NB4 (cell line): ENCODE measurements around the gene CASQ2.

Experiments used
- DNase-seq: peaks from one replicate; pipeline ENCODE4 v3.0.0; 2010; ENCODE audit warnings: low read depth
- H3K4me3 ChIP-seq: one replicate; pipeline ENCODE4 v1.5.1; 2011; ENCODE audit warnings: mild to moderate bottlenecking, low read depth, low read length, moderate library complexity
- MYC ChIP-seq: IDR thresholded peaks from 2 replicates; pipeline ENCODE4 v1.6.1; 2011; ENCODE audit warnings: low read depth, low read length
- POLR2A ChIP-seq: IDR thresholded peaks from 2 replicates; pipeline ENCODE4 v1.6.1; 2011; ENCODE audit warnings: mild to moderate bottlenecking; ENCODE audit not compliant: insufficient read length; ENCODE audit errors: extremely low read depth
- TF ChIP-seq, protein P1 (sequence below): IDR thresholded peaks from one replicate; pipeline ENCODE4 v1.5.1; 2012; ENCODE audit warnings: low read depth, low read length
- TF ChIP-seq, protein P2 (sequence below): IDR thresholded peaks from 2 replicates; pipeline ENCODE4 v1.6.1; 2011; ENCODE audit warnings: low read depth, low read length

Gene CASQ2

DNA sequence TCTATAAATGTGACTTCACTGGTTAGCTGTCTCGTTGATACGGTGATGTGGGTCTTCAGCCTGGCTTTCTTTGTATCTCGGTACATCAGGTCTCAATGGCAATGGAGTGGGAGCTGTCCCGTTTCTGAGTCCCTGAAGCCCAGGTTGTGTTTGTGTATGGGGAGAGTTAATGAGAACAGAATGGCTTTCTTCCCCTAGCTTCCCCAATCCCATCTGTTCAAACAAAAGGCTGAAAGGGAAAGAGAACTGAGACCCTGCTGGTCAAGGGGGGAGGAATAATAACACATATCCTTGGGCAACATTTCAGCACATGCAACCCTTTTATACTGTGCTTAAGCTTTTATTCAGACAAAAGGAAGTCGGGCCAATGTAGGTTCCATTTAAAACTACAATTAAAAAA is 28.4 kb upstream of the CASQ2 start:
- H3K4me3 ChIP-seq = no peak overlapping the region
- TF ChIP-seq POLR2A (no peak), MYC (no peak)
- TF ChIP-seq, protein P1, sequence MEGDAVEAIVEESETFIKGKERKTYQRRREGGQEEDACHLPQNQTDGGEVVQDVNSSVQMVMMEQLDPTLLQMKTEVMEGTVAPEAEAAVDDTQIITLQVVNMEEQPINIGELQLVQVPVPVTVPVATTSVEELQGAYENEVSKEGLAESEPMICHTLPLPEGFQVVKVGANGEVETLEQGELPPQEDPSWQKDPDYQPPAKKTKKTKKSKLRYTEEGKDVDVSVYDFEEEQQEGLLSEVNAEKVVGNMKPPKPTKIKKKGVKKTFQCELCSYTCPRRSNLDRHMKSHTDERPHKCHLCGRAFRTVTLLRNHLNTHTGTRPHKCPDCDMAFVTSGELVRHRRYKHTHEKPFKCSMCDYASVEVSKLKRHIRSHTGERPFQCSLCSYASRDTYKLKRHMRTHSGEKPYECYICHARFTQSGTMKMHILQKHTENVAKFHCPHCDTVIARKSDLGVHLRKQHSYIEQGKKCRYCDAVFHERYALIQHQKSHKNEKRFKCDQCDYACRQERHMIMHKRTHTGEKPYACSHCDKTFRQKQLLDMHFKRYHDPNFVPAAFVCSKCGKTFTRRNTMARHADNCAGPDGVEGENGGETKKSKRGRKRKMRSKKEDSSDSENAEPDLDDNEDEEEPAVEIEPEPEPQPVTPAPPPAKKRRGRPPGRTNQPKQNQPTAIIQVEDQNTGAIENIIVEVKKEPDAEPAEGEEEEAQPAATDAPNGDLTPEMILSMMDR = no peak
- TF ChIP-seq, protein P2, sequence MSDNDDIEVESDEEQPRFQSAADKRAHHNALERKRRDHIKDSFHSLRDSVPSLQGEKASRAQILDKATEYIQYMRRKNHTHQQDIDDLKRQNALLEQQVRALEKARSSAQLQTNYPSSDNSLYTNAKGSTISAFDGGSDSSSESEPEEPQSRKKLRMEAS = no peak
- DNase-seq = no peak

DNA sequence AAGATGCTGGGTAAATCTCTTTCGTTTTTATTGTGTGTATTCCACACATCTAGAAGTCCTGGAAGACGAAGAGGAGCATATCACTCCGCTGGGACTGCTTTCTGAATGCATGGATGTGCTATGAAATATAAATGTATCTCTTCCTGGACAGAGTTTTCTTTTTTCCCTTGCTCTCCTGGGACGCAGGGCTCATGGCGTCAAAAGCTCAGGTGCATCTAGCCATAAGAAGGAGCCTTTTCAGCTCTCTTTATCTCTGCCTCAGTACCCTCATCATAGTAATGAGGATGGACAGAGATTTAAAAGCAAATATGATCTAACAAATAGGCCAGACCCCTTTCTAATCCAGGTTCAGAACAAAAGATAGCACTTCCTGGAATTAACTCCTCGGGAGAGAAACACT is 27.5 kb upstream of the CASQ2 start:
- TF ChIP-seq, protein P2 = no peak
- TF ChIP-seq MYC (no peak), POLR2A (no peak)
- TF ChIP-seq, protein P1 = no peak
- no peak for DNase-seq

DNA sequence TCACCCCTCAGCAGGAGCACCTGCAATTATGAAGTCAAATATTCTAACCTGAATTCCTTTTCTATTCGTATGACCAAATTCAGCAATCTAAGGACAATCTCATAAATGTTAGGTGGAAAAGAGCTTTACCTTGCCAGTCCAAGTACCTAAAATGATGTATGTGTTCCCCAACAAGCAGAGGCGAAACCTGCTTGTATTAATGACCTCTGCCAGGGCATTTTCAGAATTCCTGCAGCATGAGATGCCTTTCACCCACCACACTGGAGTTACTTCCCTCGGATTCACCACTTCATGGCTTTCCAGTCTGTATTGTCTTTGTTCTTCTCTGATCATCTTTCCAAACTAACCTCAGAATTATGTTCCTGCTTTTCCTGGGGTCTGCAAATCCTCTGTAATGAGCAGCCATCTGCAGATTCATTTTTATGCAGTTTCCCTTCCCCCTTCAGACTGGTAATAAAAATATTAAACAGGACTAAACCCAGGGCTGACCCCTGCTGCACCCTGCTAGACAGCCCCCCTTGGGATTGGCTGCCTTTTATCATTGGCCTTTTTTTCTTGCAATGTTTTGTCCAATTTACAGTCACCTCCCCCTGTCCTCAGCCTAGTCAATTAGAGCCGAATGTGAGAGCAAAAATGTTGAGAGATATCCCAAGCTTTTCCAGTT is 26.6 kb upstream of the CASQ2 start:
- no peak for TF ChIP-seq POLR2A
- no peak for TF ChIP-seq MYC
- TF ChIP-seq, protein P1 = no peak
- TF ChIP-seq, protein P2 = no peak
- DNase-seq = no peak
- no peak overlapping the region for H3K4me3 ChIP-seq

More for the DNA sequence above, 27.5 kb upstream of the CASQ2 start:
- no peak overlapping the region for H3K4me3 ChIP-seq

DNA sequence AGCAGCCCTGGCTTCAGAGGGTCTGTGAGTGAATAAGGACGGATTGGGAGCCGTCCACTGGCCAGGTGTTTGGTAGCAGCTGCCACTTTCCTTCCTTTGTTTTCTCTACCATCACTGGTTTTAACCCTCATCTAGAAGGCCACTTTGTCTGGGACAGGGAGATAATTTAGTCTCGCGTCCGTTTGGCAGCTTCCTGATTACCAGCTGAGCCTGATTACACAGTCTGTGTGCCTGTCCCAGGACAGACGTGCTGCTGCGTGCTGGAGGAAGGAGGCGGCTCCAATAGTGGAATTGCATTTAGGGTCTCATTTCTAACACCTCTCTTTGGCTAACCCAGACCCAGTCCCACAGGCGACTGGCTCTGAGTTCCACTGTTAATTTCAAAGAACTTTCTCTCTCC is 24.6 kb upstream of the CASQ2 start:
- H3K4me3 ChIP-seq = no peak overlapping the region
- TF ChIP-seq POLR2A (no peak), MYC (no peak)
- TF ChIP-seq, protein P1 = no peak
- TF ChIP-seq, protein P2 = no peak
- DNase-seq = no peak

DNA sequence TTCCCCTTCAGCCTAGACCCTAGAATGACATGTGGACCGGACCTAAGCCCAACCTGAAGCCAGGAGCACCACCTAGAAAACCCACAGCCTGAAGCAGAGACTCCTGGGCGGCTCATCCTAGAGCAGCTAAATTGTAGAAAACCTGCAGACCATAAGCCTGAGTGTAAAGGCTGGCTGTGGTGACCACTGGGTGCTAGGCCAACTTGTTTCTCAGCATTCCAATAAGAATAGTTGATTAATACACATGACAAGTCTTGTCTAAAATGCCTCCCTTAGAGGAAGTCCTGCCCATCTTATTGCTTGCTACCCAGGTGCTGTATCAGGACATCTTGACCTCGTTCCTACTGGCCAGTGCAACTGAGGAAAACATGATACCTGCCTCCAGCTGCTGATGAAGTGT is 23.3 kb upstream of the CASQ2 start:
- no peak for TF ChIP-seq MYC
- TF ChIP-seq, protein P2 = no peak
- TF ChIP-seq, protein P1 = no peak
- TF ChIP-seq POLR2A = no peak
- H3K4me3 ChIP-seq = no peak overlapping the region
- no peak for DNase-seq

DNA sequence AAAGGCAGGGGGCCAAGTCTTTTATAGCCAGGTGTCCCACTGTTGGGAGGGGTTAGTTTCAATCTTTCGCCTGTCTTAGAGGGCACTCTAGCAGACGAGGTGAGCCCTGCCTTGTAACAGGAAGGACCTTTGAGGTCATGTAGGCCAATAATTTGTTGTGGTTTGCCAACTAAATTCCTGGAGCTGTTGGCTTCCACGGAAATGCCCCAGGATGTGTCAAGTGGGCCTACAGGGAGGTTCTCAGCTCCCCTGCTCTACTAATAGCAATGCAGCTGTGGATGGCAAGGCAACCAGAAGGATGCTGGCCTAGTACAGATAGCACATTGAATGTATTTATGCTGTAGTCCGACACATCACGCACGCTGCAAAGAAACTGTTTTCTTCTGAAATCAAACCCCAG is 22.3 kb upstream of the CASQ2 start:
- H3K4me3 ChIP-seq = no peak overlapping the region
- TF ChIP-seq, protein P1 = no peak
- TF ChIP-seq, protein P2 = no peak
- no peak for TF ChIP-seq POLR2A
- TF ChIP-seq MYC = no peak
- no peak for DNase-seq
